ENCODE results near the gene NRM.

DNA sequence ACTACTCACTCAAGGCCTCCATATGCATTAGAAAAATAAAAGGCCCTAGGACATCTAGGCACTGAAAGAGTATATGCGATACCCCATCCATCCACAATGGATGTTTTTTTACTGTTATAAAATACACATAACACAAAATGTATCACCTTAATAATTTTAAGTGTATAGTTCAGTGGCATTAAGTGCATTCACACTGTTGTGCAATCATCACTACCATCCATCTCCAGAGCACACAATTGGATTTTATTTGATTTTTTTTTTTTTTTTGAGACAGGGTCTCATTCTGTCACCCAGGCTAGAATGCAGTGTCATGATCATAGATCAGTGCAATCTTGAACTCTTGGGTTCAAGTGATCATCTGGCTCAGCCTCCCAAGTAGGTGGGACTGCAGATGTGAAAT lies 23.5 kb upstream of the NRM start:
- TF ChIP-seq, protein P1, sequence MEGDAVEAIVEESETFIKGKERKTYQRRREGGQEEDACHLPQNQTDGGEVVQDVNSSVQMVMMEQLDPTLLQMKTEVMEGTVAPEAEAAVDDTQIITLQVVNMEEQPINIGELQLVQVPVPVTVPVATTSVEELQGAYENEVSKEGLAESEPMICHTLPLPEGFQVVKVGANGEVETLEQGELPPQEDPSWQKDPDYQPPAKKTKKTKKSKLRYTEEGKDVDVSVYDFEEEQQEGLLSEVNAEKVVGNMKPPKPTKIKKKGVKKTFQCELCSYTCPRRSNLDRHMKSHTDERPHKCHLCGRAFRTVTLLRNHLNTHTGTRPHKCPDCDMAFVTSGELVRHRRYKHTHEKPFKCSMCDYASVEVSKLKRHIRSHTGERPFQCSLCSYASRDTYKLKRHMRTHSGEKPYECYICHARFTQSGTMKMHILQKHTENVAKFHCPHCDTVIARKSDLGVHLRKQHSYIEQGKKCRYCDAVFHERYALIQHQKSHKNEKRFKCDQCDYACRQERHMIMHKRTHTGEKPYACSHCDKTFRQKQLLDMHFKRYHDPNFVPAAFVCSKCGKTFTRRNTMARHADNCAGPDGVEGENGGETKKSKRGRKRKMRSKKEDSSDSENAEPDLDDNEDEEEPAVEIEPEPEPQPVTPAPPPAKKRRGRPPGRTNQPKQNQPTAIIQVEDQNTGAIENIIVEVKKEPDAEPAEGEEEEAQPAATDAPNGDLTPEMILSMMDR (IDR thresholded peaks at IDR 0.05; ENCODE audit: insufficient read depth, low read length, poor library complexity, severe bottlenecking): no peak
- no peak for TF ChIP-seq EZH2phosphoT487 (conservative IDR thresholded peaks at IDR 0.05; ENCODE audit: low read length)

Measured in SU-DHL-6 (cell line).